Panc1 (cell line): ENCODE measurements around the gene ARMC12.

ENCODE experiments used
- CTCF ChIP-seq: fragments of 450-650 bp; IDR thresholded peaks from 2 replicates; pipeline ENCODE4 v1.5.1; 2017; ENCODE audit warnings: mild to moderate bottlenecking
- POLR2AphosphoS5 ChIP-seq: IDR thresholded peaks from 2 replicates; pipeline ENCODE4 v1.6.1; 2012; ENCODE audit warnings: mild to moderate bottlenecking, low read depth, low read length, moderate library complexity
- REST ChIP-seq, 2 experiments: IDR thresholded peaks; 2 replicates each; pipeline ENCODE4 v1.6.1; 2011 to 2012; ENCODE audit warnings: low read depth in 2 of 2, control low read depth in 1 of 2, low read length in 1 of 2, mild to moderate bottlenecking in 1 of 2, moderate library complexity in 1 of 2; ENCODE audit not compliant: insufficient read depth in 1 of 2
- SIN3A ChIP-seq: IDR thresholded peaks from 2 replicates; pipeline ENCODE4 v1.6.1; 2012; ENCODE audit warnings: low read depth, mild to moderate bottlenecking, low read length, moderate library complexity, borderline replicate concordance; ENCODE audit not compliant: insufficient read depth

GRCh38 chr6:35782424-35782823 lies 45.6 kb downstream of the ARMC12 start:
- TF ChIP-seq CTCF: no peak
- no peak for TF ChIP-seq REST (IDR thresholded peaks at IDR 0.05; ENCODE audit: insufficient read depth in 1 of 2, low read depth in 2 of 2, low read length in 1 of 2)
- no peak for TF ChIP-seq POLR2AphosphoS5
- TF ChIP-seq SIN3A: no peak
